CD4-positive, CD25-positive, alpha-beta regulatory T cell (primary cell): ENCODE data around the gene KCNIP1. TPM values are rescaled to one million over a fixed set of nuclear protein-coding genes. Genes with fewer than 3 reads are reported as not detected.

Source experiments
- ATAC-seq, 2 donors: fragments of 150-1000 bp; cut with Tn5 transposase; one replicate each; pipeline ENCODE4 v1.10.0; 2021; ENCODE audit warnings: low read depth in 2 of 2, moderate number of reproducible peaks in 2 of 2, moderate library complexity in 1 of 2
- DNase-seq, 3 donors: peaks; one replicate each; pipeline versions ENCODE4 v3.0.0 to v3.0.0-alpha.2; 2012 to 2022; ENCODE audit warnings: mixed read lengths in 1 of 3
- H3K27ac ChIP-seq: one replicate; pipeline ENCODE4 v1.7.0; 2013; ENCODE audit warnings: mild to moderate bottlenecking, low read length; ENCODE audit not compliant: insufficient read depth, poor library complexity, severe bottlenecking
- H3K27me3 ChIP-seq: one replicate; pipeline ENCODE4 v1.7.0; 2013; ENCODE audit warnings: low read length; ENCODE audit not compliant: control insufficient read depth, insufficient read depth
- H3K36me3 ChIP-seq: one replicate; pipeline ENCODE4 v1.7.0; 2013; ENCODE audit warnings: mild to moderate bottlenecking, low read length, moderate library complexity; ENCODE audit not compliant: control insufficient read depth, insufficient read depth
- H3K4me1 ChIP-seq: 2 replicates; pipeline ENCODE4 v1.7.0; 2013; ENCODE audit warnings: mild to moderate bottlenecking, low read length; ENCODE audit not compliant: insufficient read depth, control insufficient read depth, poor library complexity, severe bottlenecking
- H3K4me3 ChIP-seq: one replicate; pipeline ENCODE4 v1.7.0; 2013; ENCODE audit warnings: low read depth, mild to moderate bottlenecking, low read length, moderate library complexity
- H3K9me3 ChIP-seq, 2 experiments: 1 replicate in 1 of 2; 2 replicates in 1 of 2; pipeline ENCODE4 v1.7.0; 2013; ENCODE audit warnings: low read length in 2 of 2, mild to moderate bottlenecking in 1 of 2, moderate library complexity in 1 of 2; ENCODE audit not compliant: control insufficient read depth in 2 of 2
- H3K27ac Mint-ChIP-seq, 3 donors: one replicate each; pipeline ENCODE4 v1.8.0; 2020 to 2022; ENCODE audit warnings: mild to moderate bottlenecking in 3 of 3, mixed read lengths in 3 of 3, moderate library complexity in 2 of 3
- H3K27me3 Mint-ChIP-seq: one replicate; pipeline ENCODE4 v1.8.0; 2022; ENCODE audit warnings: mild to moderate bottlenecking, mixed read lengths
- H3K36me3 Mint-ChIP-seq: one replicate; pipeline ENCODE4 v1.8.0; 2020; ENCODE audit warnings: mixed read lengths
- H3K4me1 Mint-ChIP-seq, 4 donors: one replicate each; pipeline ENCODE4 v1.8.0; 2020 to 2022; ENCODE audit warnings: mixed read lengths in 4 of 4, mild to moderate bottlenecking in 1 of 4
- H3K4me3 Mint-ChIP-seq, 4 donors: one replicate each; pipeline ENCODE4 v1.8.0; 2020 to 2022; ENCODE audit warnings: mild to moderate bottlenecking in 4 of 4, mixed read lengths in 4 of 4, moderate library complexity in 3 of 4
- H3K9me3 Mint-ChIP-seq, 7 donors: one replicate each; pipeline ENCODE4 v1.8.0; 2020 to 2022; ENCODE audit warnings: mixed read lengths in 7 of 7, mild to moderate bottlenecking in 3 of 7, moderate library complexity in 2 of 7
- polyA plus RNA-seq, 4 donors: library from polyadenylated mRNA; unstranded; fragments of 300-500 nt; fragmentation: Illumina TruSeq; gene quantifications; one replicate each; pipeline ENCODE4 v1.2.3, GENCODE V29; 2021
- total RNA-seq: library from RNA; stranded (reverse); gene quantifications from one replicate; pipeline ENCODE4 v1.2.3, GENCODE V29; 2022

Gene KCNIP1
- total and polyA plus RNA-seq, 5 donors from 2014 or later = not detected

DNA sequence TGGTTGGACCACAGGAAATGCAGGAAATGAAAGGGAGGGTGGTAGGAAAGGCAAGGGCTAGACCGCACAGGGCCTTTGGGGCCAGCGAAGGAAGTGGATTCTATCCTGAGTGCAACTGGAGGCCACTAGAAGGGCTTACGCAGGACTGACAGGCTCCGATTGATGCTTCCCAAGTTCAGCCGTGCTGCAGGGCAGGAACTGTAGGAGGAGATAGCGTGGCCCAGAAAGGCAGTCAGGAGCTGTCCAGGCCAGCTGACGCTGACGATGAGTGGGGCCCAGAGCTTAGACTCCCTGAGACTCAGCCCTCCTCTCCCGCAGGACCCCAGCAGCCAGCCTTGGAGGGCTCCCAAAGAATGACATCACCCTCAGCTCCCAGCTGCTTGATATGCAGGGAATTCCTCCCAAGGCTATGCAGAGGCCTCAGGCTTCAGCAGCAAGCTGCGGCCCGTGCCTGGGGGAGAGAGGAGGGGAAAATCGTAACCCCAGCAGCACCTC, 48.8 kb downstream of the KCNIP1 start:
- DNase-seq (no peak), ATAC-seq (no peak)
- Mint-ChIP-seq H3K27ac (no peak overlapping the region), H3K4me3 (no peak overlapping the region), H3K4me1 (no peaks in the 10 kb centered on the region), H3K9me3 (no peaks in the 10 kb centered on the region), H3K36me3 (no peaks in the 10 kb centered on the region), H3K27me3 (peaks cover 18% of the 10 kb centered on the region)
- no peak overlapping the region for H3K27ac ChIP-seq
- H3K9me3 ChIP-seq = no peaks in the 10 kb centered on the region
- H3K36me3 ChIP-seq = no peaks in the 10 kb centered on the region
- H3K27me3 ChIP-seq = no peaks in the 10 kb centered on the region
- H3K4me1 ChIP-seq = no peaks in the 10 kb centered on the region
- no peak overlapping the region for H3K4me3 ChIP-seq

DNA sequence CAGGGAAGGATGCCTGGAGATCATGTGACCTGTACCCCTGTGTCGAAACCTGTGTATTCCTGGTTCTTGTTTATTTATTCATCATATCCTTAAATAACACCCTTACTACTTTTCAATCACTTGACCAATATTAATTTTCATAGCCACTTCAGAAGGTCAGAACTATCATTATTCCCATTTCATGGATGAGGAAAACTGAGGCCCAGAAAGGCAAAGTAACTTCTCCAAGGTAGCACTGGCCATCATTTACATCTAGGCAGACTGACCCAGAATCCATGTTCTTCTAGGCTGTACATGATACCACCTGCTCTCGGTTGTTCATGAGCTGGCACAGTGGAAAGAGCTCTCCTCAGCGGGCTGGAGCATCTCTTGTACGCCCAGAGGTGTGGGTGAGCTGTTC, 49.4 kb downstream of the KCNIP1 start:
- DNase-seq (no peak), ATAC-seq (no peak)
- H3K9me3 ChIP-seq = no peaks in the 10 kb centered on the region
- Mint-ChIP-seq H3K36me3 (no peaks in the 10 kb centered on the region), H3K4me1 (no peaks in the 10 kb centered on the region), H3K27ac (no peak overlapping the region), H3K4me3 (no peak overlapping the region), H3K27me3 (peaks cover 13% of the 10 kb centered on the region), H3K9me3 (no peaks in the 10 kb centered on the region)
- no peaks in the 10 kb centered on the region for H3K36me3 ChIP-seq
- no peak overlapping the region for H3K27ac ChIP-seq
- H3K4me3 ChIP-seq = no peak overlapping the region
- no peaks in the 10 kb centered on the region for H3K27me3 ChIP-seq
- H3K4me1 ChIP-seq = no peaks in the 10 kb centered on the region

DNA sequence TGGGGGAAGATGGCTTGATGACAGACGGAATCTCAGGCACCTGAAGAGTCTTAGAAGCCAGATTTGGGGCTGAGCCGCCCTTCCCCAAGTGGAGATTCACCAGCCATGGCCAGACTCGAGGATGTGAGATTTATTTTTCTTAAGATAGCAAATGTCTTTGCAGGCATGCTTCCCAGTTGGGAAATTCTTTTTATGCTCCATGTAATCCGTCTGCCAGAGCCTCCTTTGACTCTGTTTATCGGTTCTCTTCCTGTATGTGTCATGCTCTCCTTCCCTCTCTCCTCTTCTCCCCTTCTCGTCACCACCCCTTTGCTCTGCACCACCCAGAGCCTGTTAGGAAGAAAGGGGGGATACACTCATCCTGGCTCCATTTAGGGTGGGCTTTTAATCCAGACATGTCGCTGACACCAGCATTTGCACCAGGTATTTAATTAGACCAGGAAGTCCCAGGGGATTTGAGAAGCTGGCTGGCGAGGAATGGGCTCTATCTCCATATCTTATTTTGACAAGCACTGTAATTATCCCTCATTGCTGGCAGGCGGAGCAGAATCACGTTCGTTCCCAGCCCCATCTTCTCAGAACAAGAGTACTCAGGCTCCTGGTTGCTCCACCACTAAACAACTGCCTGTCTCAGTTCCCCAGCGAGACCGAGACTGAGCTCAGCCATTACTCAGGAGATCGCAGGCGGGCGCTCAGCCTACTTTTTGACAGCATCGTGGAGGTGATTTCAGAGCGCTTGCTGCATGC, 50.9 kb downstream of the KCNIP1 start:
- Histone ChIP-seq H3K36me3 (no peaks in the 10 kb centered on the region), H3K27ac (no peak overlapping the region), H3K4me1 (no peaks in the 10 kb centered on the region), H3K9me3 (no peaks in the 10 kb centered on the region), H3K4me3 (no peak overlapping the region), H3K27me3 (no peaks in the 10 kb centered on the region)
- Mint-ChIP-seq H3K36me3 (no peaks in the 10 kb centered on the region), H3K4me3 (no peak overlapping the region), H3K27ac (no peak overlapping the region), H3K4me1 (no peaks in the 10 kb centered on the region), H3K9me3 (no peaks in the 10 kb centered on the region), H3K27me3 (peaks cover 4% of the 10 kb centered on the region)
- no peak for ATAC-seq
- no peak for DNase-seq

DNA sequence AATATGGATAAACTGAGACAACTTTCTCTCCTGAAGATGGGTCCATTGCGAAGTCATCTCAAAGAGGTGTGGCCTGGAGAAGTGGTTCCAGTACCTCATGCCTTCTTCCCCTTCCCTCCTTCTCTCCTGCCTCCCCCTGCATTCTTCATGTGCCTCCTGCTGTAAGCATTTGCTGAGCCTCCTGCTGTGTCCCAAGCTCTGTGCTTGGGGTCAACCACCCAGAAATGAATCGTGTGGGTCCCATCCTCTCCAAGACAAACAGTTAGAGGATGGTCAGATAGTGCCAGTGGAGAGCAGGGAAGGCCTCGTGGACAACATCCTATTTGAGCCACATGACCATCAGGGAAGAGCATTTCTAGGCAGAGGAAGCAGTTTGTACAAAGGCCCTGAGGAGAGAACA, 53.5 kb downstream of the KCNIP1 start:
- Mint-ChIP-seq H3K4me3 (no peak overlapping the region), H3K27ac (no peak overlapping the region), H3K9me3 (peaks cover 0 to 2% (median 0%) of the 10 kb centered on the region in 7 donors), H3K4me1 (no peaks in the 10 kb centered on the region), H3K27me3 (peaks cover 4% of the 10 kb centered on the region), H3K36me3 (no peaks in the 10 kb centered on the region)
- no peaks in the 10 kb centered on the region for H3K36me3 ChIP-seq
- no peak overlapping the region for H3K27ac ChIP-seq
- no peak for DNase-seq
- no peaks in the 10 kb centered on the region for H3K4me1 ChIP-seq
- no peak for ATAC-seq
- peaks cover 2% of the 10 kb centered on the region for H3K27me3 ChIP-seq
- no peak overlapping the region for H3K4me3 ChIP-seq
- H3K9me3 ChIP-seq = no peaks in the 10 kb centered on the region

DNA sequence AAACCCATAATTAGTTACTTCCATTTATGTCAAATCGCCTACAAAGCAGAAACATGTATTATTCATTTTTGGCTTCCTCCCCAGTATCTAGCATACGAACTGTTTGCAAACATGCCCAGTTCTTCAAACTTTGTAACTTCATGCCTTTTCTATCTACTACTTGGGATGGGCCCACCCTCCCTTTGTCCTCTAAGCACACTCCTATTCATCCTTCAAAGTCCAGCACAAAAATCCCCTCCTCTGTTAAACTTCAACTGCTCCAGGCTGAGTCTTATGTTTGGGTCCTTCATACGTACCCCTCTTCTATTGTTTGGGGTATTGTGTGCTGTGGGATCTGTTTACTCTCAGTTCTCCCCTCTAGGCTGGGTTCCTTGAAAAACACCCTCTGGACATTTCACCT, 55.5 kb downstream of the KCNIP1 start:
- Mint-ChIP-seq H3K27me3 (peaks cover 6% of the 10 kb centered on the region), H3K9me3 (peaks cover 0 to 2% (median 0%) of the 10 kb centered on the region in 7 donors), H3K4me1 (no peaks in the 10 kb centered on the region), H3K27ac (no peak overlapping the region), H3K36me3 (no peaks in the 10 kb centered on the region), H3K4me3 (no peak overlapping the region)
- DNase-seq (no peak), ATAC-seq (no peak)
- Histone ChIP-seq H3K27me3 (peaks cover 2% of the 10 kb centered on the region), H3K36me3 (no peaks in the 10 kb centered on the region), H3K27ac (no peak overlapping the region), H3K9me3 (no peaks in the 10 kb centered on the region), H3K4me3 (no peak overlapping the region), H3K4me1 (no peaks in the 10 kb centered on the region)

DNA sequence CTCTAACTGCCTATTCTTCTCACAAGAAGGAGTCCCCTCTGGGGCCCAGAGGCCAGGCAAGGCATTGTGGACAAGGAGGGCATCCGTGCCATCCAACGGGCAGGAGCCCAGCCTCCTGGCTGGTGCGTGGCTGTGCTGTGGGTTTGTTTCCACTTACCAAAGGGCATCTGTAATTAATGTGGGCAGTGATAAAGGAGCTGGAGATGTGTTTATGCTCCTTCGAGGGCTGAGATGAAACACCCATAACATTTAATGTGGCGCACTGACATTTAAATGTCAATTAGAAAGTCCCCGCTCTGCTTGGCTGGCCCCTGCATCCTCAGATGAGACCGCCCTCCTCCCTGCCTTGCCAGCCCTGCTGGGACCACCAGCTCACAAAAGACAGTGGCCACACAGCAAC, 57.1 kb downstream of the KCNIP1 start:
- Mint-ChIP-seq H3K27me3 (peaks cover 6% of the 10 kb centered on the region), H3K9me3 (peaks cover 0 to 2% (median 0%) of the 10 kb centered on the region in 7 donors)

DNA sequence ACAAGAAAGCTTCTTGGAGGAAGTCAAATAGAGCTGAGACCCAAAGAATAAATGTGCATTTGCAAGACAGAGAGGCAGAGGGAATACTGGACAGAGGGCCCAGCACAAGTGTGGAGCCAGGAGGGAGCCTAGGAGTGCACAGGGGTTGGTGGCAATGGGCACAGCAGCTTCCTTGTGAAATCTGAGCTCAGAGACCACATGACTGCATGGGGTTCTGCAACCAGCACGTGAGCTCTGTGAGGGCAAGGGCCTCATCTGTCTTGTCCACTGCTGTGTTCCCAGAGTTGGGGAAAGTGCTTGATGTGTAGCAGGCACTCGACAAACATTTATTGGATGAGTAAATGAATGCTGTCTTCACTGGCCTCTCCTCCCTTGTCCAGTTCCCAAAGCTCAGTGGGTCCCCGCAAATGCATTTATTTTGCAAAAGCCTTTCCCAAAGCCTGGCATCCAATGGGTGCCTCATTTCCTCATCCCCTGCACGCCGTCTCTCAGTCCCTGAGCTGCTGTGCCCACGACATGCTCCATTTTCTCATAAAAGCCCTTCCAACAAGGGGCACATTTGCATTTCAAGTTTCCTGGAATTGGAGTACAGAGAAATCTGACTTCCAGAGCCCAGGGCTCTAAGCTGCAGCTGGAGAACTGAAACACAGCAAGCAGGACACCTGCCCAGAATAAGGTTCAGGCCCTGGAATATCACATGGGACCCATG, 58.5 kb downstream of the KCNIP1 start:
- Mint-ChIP-seq H3K36me3 (no peaks in the 10 kb centered on the region), H3K4me3 (no peak overlapping the region), H3K4me1 (no peaks in the 10 kb centered on the region), H3K27ac (no peak overlapping the region), H3K9me3 (peaks cover 0 to 2% (median 0%) of the 10 kb centered on the region in 7 donors), H3K27me3 (peaks cover 10% of the 10 kb centered on the region)
- no peak for DNase-seq
- H3K27me3 ChIP-seq = peaks cover 2% of the 10 kb centered on the region
- no peak overlapping the region for H3K4me3 ChIP-seq
- no peak for ATAC-seq
- no peaks in the 10 kb centered on the region for H3K9me3 ChIP-seq
- H3K36me3 ChIP-seq = no peaks in the 10 kb centered on the region
- H3K27ac ChIP-seq = no peak overlapping the region
- H3K4me1 ChIP-seq = no peaks in the 10 kb centered on the region

More for the DNA sequence above, 57.1 kb downstream of the KCNIP1 start:
- ATAC-seq = no peak
- DNase-seq = no peak
- Mint-ChIP-seq H3K4me1 (no peaks in the 10 kb centered on the region), H3K36me3 (no peaks in the 10 kb centered on the region), H3K4me3 (no peak overlapping the region), H3K27ac (no peak overlapping the region)
- Histone ChIP-seq H3K9me3 (no peaks in the 10 kb centered on the region), H3K4me1 (no peaks in the 10 kb centered on the region), H3K27me3 (peaks cover 2% of the 10 kb centered on the region), H3K4me3 (no peak overlapping the region), H3K36me3 (no peaks in the 10 kb centered on the region), H3K27ac (no peak overlapping the region)

DNA sequence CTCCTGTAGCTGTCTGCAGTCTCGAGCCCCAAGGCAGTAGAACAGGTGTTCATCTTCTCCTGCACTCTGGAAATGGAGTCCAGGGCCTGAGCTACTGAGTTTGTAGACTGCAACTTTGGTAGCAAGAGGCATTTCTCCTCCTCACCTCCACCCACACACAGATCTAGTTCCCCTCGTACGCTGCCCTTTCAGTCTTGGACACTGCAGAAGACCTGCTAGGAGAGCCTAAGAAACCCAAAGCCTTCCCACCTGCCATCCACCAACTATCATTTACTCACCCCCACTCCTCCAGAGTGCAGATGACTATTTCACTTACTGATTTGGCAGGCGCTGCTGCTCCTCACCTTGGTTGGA, 59.0 kb downstream of the KCNIP1 start:
- Mint-ChIP-seq H3K36me3 (no peaks in the 10 kb centered on the region), H3K9me3 (peaks cover 0 to 2% (median 0%) of the 10 kb centered on the region in 7 donors), H3K4me1 (no peaks in the 10 kb centered on the region), H3K27me3 (peaks cover 13% of the 10 kb centered on the region), H3K4me3 (no peak overlapping the region), H3K27ac (no peak overlapping the region)
- Histone ChIP-seq H3K9me3 (no peaks in the 10 kb centered on the region), H3K27ac (no peak overlapping the region), H3K4me3 (no peak overlapping the region), H3K36me3 (no peaks in the 10 kb centered on the region), H3K4me1 (no peaks in the 10 kb centered on the region), H3K27me3 (peaks cover 2% of the 10 kb centered on the region)
- DNase-seq (no peak), ATAC-seq (no peak)
